ENCODE data around the gene HRK. TPM values are rescaled to one million over a fixed set of nuclear protein-coding genes. Genes with fewer than 3 reads are reported as not detected.

Gene HRK
- total RNA-seq, 1 experiment from 2014 or later, result 2.6 TPM

- Histone ChIP-seq H3K79me2 (ENCODE audit: insufficient read depth, low read length) (no peaks in the 10 kb centered on the region), H2BK12ac (ENCODE audit: insufficient read length, low read depth, low read length) (no peak overlapping the region), H3K4me2 (ENCODE audit: insufficient read depth, insufficient read length, low read length) (no peak overlapping the region), H3K9ac (ENCODE audit: extremely low read depth, insufficient read length, low read length) (no peak overlapping the region), H2AK5ac (ENCODE audit: insufficient read length, low read length) (no peak overlapping the region), H2AFZ (ENCODE audit: low read length) (no peak overlapping the region), H3K27me3 (ENCODE audit: insufficient read depth, low read length) (no peaks in the 10 kb centered on the region), H3K9me3 (ENCODE audit: control insufficient read depth, low read depth, low read length) (no peaks in the 10 kb centered on the region), H2BK120ac (ENCODE audit: low read depth, low read length, poor library complexity, severe bottlenecking) (no peak overlapping the region), H3K27ac (ENCODE audit: insufficient read length, low read depth, low read length) (no peak overlapping the region), H3K23ac (ENCODE audit: insufficient read length, low read depth, low read length) (no peak overlapping the region), H3K79me1 (ENCODE audit: insufficient read depth, low read depth, low read length, poor library complexity, severe bottlenecking) (no peaks in the 10 kb centered on the region), H4K91ac (ENCODE audit: insufficient read length, low read depth, low read length) (no peak overlapping the region), H2BK15ac (ENCODE audit: low read depth, low read length) (no peak overlapping the region), H4K8ac (replicated peaks; ENCODE audit: insufficient read length, low read depth, low read length) (no peak overlapping the region), H3T11ph (ENCODE audit: low read length) (no peak overlapping the region), H3K56ac (ENCODE audit: insufficient read length, low read depth, low read length) (no peak overlapping the region), H2BK5ac (ENCODE audit: insufficient read length, low read length) (no peak overlapping the region), H3K23me2 (ENCODE audit: insufficient read length, low read depth, low read length, poor library complexity, severe bottlenecking) (no peaks in the 10 kb centered on the region), H4K5ac (ENCODE audit: insufficient read length, low read depth, low read length) (no peak overlapping the region), H3K18ac (ENCODE audit: insufficient read length, low read depth, low read length) (no peak overlapping the region), H3K4ac (ENCODE audit: low read depth, low read length) (no peak overlapping the region), H2BK20ac (ENCODE audit: low read depth, low read length, poor library complexity, severe bottlenecking) (no peak overlapping the region), H3K4me1 (ENCODE audit: insufficient read depth, low read length) (no peaks in the 10 kb centered on the region), H4K20me1 (ENCODE audit: control insufficient read depth, insufficient read depth, insufficient read length) (no peaks in the 10 kb centered on the region), H3K14ac (ENCODE audit: insufficient read depth, low read length) (no peak overlapping the region)
- Mint-ChIP-seq H3K36me3 (ENCODE audit: insufficient read depth in 1 of 3, low read depth in 3 of 3) (no peaks in the 10 kb centered on the region; a peak in 1 of 7 replicates), H3K4me3 (no peak overlapping the region), H3K9me3 (no peaks in the 10 kb centered on the region), H3K4me1 (peaks cover 9 to 19% of the 10 kb centered on the region in 2 experiments), H3K27ac (no peak overlapping the region), H3K27me3 (ENCODE audit: low read depth) (no peaks in the 10 kb centered on the region; the same call in 1 of the 2 replicates)
- peak; percentile 92 for TF ChIP-seq CTCF (conservative IDR thresholded peaks at IDR 0.05)
- peak; percentile 88 for DNase-seq
- WGBS (ENCODE audit: extremely low coverage, insufficient read length, low lambda C conversion rate), result no CpG with 5 or more reads among the region's 6 CpGs
Observed at GRCh38 chr12:116863275-116863767, 17.9 kb downstream of the HRK start.
